ENCODE data around the gene SPTSSA. TPM values are rescaled to one million over a fixed set of nuclear protein-coding genes. Genes with fewer than 3 reads are reported as not detected.

Gene SPTSSA
- total and polyA plus RNA-seq, 2 experiments from 2014 or later = 27.5 to 36.4 TPM

GRCh38 chr14:34496007-34496678 is 34.1 kb upstream of the SPTSSA start:
- no peak overlapping the region for H3K4me3 ChIP-seq
- no peaks in the 10 kb centered on the region for H3K9me2 ChIP-seq (ENCODE audit: insufficient read depth)
- DNase-seq (ENCODE audit: low spot score) (no peak), ATAC-seq (no peak)
- peaks cover 7% of the 10 kb centered on the region; the same call in 1 of the 2 replicates for H3K4me1 ChIP-seq (ENCODE audit: insufficient read depth)
- H3K4me3 Mint-ChIP-seq = no peak overlapping the region
- H3K79me2 ChIP-seq (replicated peaks; ENCODE audit: insufficient read depth) = no peaks in the 10 kb centered on the region
- H3F3A ChIP-seq (replicated peaks; ENCODE audit: low read depth) = no peaks in the 10 kb centered on the region
- peaks cover 18% of the 10 kb centered on the region for H3K4me1 Mint-ChIP-seq
- no peak overlapping the region for H3K27ac Mint-ChIP-seq
- H3K27me3 Mint-ChIP-seq (ENCODE audit: insufficient read depth, low read depth, poor library complexity) = peaks cover 6% of the 10 kb centered on the region
- H3K9me3 Mint-ChIP-seq = no peaks in the 10 kb centered on the region
- peak overlapping the region; percentile 72 for H2AFZ ChIP-seq
- no peaks in the 10 kb centered on the region for H3K36me3 Mint-ChIP-seq (ENCODE audit: low read depth)
- TF ChIP-seq REST (IDR thresholded peaks at IDR 0.05; ENCODE audit: unreplicated experiment) = no peak
- no peak for TF ChIP-seq POLR2AphosphoS5 (IDR thresholded peaks at IDR 0.05; ENCODE audit: low read depth)
- TF ChIP-seq ETS1 (IDR thresholded peaks at IDR 0.05) = no peak
- no peaks in the 10 kb centered on the region for H3K27me3 ChIP-seq (ENCODE audit: insufficient read depth)
- H4K20me1 ChIP-seq (replicated peaks; ENCODE audit: insufficient read depth) = no peaks in the 10 kb centered on the region
- no peaks in the 10 kb centered on the region for H3K36me3 ChIP-seq (ENCODE audit: insufficient read depth)
- H3K27ac ChIP-seq (ENCODE audit: low read depth) = no peak overlapping the region; the same call in 1 of the 2 replicates
- H3K4me2 ChIP-seq = no peak overlapping the region

- no peaks in the 10 kb centered on the region for H3K9me2 ChIP-seq (ENCODE audit: insufficient read depth)
- no peaks in the 10 kb centered on the region for H3K36me3 ChIP-seq (ENCODE audit: insufficient read depth)
- H3K27me3 ChIP-seq (ENCODE audit: insufficient read depth) = no peaks in the 10 kb centered on the region
- H3K4me1 ChIP-seq (ENCODE audit: insufficient read depth) = no peaks in the 10 kb centered on the region
- Mint-ChIP-seq H3K4me3 (no peak overlapping the region), H3K27ac (no peak overlapping the region), H3K9me3 (no peaks in the 10 kb centered on the region; the same call in 2 of the 3 replicates), H3K4me1 (peaks cover 4% of the 10 kb centered on the region; the same call in 2 of the 3 replicates), H3K36me3 (ENCODE audit: low read depth) (no peaks in the 10 kb centered on the region), H3K27me3 (ENCODE audit: insufficient read depth, low read depth, poor library complexity) (peaks cover 4% of the 10 kb centered on the region)
- H3K27ac ChIP-seq (ENCODE audit: low read depth) = no peak overlapping the region
- H3K4me2 ChIP-seq = no peak overlapping the region
- DNase-seq (ENCODE audit: low spot score) (no peak), ATAC-seq (no peak)
- no peaks in the 10 kb centered on the region for H3F3A ChIP-seq (replicated peaks; ENCODE audit: low read depth)
- no peak overlapping the region for H3K4me3 ChIP-seq
- no peak for TF ChIP-seq POLR2AphosphoS5 (IDR thresholded peaks at IDR 0.05; ENCODE audit: low read depth)
- TF ChIP-seq ZNF331 (CRISPR knock-in tag; IDR thresholded peaks at IDR 0.05; ENCODE audit: low read depth) = no peak
- TF ChIP-seq NANOG (IDR thresholded peaks at IDR 0.05; ENCODE audit: borderline replicate concordance) = no peak
- 0 out of 2 replicates have a peak overlapping the region, but pooled peaks have one; percentile 4 for H2AFZ ChIP-seq
- no peaks in the 10 kb centered on the region for H3K79me2 ChIP-seq (replicated peaks; ENCODE audit: insufficient read depth)
- H4K20me1 ChIP-seq (replicated peaks; ENCODE audit: insufficient read depth) = no peaks in the 10 kb centered on the region
Measured at GRCh38 chr14:34489324-34489723, 27.3 kb upstream of the SPTSSA start.

Measured in GM23338 (cell line).